ENCODE results near the gene DLX3. TPM values are rescaled to one million over a fixed set of nuclear protein-coding genes. Genes with fewer than 3 reads are reported as not detected.

Gene DLX3
- polyA plus RNA-seq, 1 donor, result 1.2 TPM

- DNase-seq, result no peak
Observed at GRCh38 chr17:49992933-49993422, 2.0 kb downstream of the DLX3 start.

GRCh38 chr17:49992191-49992932 is 2.7 kb downstream of the DLX3 start:
- no peak for DNase-seq

GRCh38 chr17:49991409-49991808 is 3.6 kb downstream of the DLX3 start:
- no peak for DNase-seq

- no peak for DNase-seq
Observed at GRCh38 chr17:49990921-49991320, 4.1 kb downstream of the DLX3 start.

- DNase-seq, result no peak
Observed at GRCh38 chr17:49990331-49990730, 4.7 kb downstream of the DLX3 start.

- no peak for DNase-seq
Observed at GRCh38 chr17:49989518-49989880, 5.5 kb downstream of the DLX3 start.

GRCh38 chr17:49987681-49988441 is 7.2 kb downstream of the DLX3 start:
- DNase-seq, result no peak

GRCh38 chr17:49987290-49987585 is 7.8 kb downstream of the DLX3 start:
- no peak for DNase-seq

GRCh38 chr17:49986396-49987289 is 8.4 kb downstream of the DLX3 start:
- no peak for DNase-seq

- DNase-seq, result no peak
Observed at GRCh38 chr17:49985310-49985990, 9.6 kb downstream of the DLX3 start.

- no peak for DNase-seq
Observed at GRCh38 chr17:49984776-49985175, 10.2 kb downstream of the DLX3 start.

GRCh38 chr17:49984283-49984682 is 10.7 kb downstream of the DLX3 start:
- DNase-seq, result no peak

GRCh38 chr17:49980703-49981197 is 14.3 kb downstream of the DLX3 start:
- no peak for DNase-seq

GRCh38 chr17:49979748-49980479 is 15.1 kb downstream of the DLX3 start:
- DNase-seq, result no peak

GRCh38 chr17:49978501-49978900 is 16.5 kb downstream of the DLX3 start:
- no peak for DNase-seq

- DNase-seq, result no peak
Observed at GRCh38 chr17:49977463-49978389, 17.3 kb downstream of the DLX3 start.

- DNase-seq, result no peak
Observed at GRCh38 chr17:49976828-49977202, 18.2 kb downstream of the DLX3 start.

- DNase-seq, result peak; percentile 52
Observed at GRCh38 chr17:49976163-49976827, 18.7 kb downstream of the DLX3 start.

GRCh38 chr17:49975531-49975930 is 19.5 kb downstream of the DLX3 start:
- DNase-seq, result no peak

- no peak for DNase-seq
Observed at GRCh38 chr17:49973271-49973615, 21.8 kb downstream of the DLX3 start.
